ENCODE results near the gene CR2. TPM values are rescaled to one million over a fixed set of nuclear protein-coding genes. Genes with fewer than 3 reads are reported as not detected.

CR2 gene
- total RNA-seq, 1 experiment from 2014 or later = 1.8 TPM

- no peak overlapping the region for H4K5ac ChIP-seq (ENCODE audit: insufficient read length, low read depth, low read length)
- peaks cover 9 to 10% of the 10 kb centered on the region in 2 experiments for H3K4me1 Mint-ChIP-seq
- no peak overlapping the region for H3K27ac Mint-ChIP-seq
- H3T11ph ChIP-seq (ENCODE audit: low read length) = no peak overlapping the region
- no peak overlapping the region for H4K8ac ChIP-seq (replicated peaks; ENCODE audit: insufficient read length, low read depth, low read length)
- H2AK5ac ChIP-seq (ENCODE audit: insufficient read length, low read length) = no peak overlapping the region
- H3K4ac ChIP-seq (ENCODE audit: low read depth, low read length) = no peak overlapping the region
- DNase-seq = no peak
- H3K9me3 Mint-ChIP-seq = no peaks in the 10 kb centered on the region
- H3K79me1 ChIP-seq (ENCODE audit: insufficient read depth, low read depth, low read length, poor library complexity, severe bottlenecking) = no peaks in the 10 kb centered on the region
- no peak overlapping the region for H4K91ac ChIP-seq (ENCODE audit: insufficient read length, low read depth, low read length)
- H3K27me3 Mint-ChIP-seq (ENCODE audit: low read depth) = peaks cover 33% of the 10 kb centered on the region
- H3K4me1 ChIP-seq (ENCODE audit: insufficient read depth, low read length) = peaks cover 2% of the 10 kb centered on the region; the same call in 1 of the 2 replicates
- H2BK5ac ChIP-seq (ENCODE audit: insufficient read length, low read length) = no peak overlapping the region
- no peak overlapping the region for H3K27ac ChIP-seq (ENCODE audit: insufficient read length, low read depth, low read length)
- no peak for TF ChIP-seq CTCF (conservative IDR thresholded peaks at IDR 0.05)
- H3K9ac ChIP-seq (ENCODE audit: extremely low read depth, insufficient read length, low read length) = no peak overlapping the region
- H3K18ac ChIP-seq (ENCODE audit: insufficient read length, low read depth, low read length) = no peak overlapping the region
- no peak overlapping the region for H2BK12ac ChIP-seq (ENCODE audit: insufficient read length, low read depth, low read length)
- no CpG with 5 or more reads among the region's 3 CpGs for WGBS (ENCODE audit: extremely low coverage, insufficient read length, low lambda C conversion rate)
- H2BK120ac ChIP-seq (ENCODE audit: low read depth, low read length, poor library complexity, severe bottlenecking) = no peak overlapping the region
- no peaks in the 10 kb centered on the region; a peak in 1 of 7 replicates for H3K36me3 Mint-ChIP-seq (ENCODE audit: insufficient read depth in 1 of 3, low read depth in 3 of 3)
- H3K56ac ChIP-seq (ENCODE audit: insufficient read length, low read depth, low read length) = no peak overlapping the region
- H3K23me2 ChIP-seq (ENCODE audit: insufficient read length, low read depth, low read length, poor library complexity, severe bottlenecking) = peaks cover 9% of the 10 kb centered on the region
- H2AFZ ChIP-seq (ENCODE audit: low read length) = no peak overlapping the region
- H3K27me3 ChIP-seq (ENCODE audit: insufficient read depth, low read length) = peaks cover 7% of the 10 kb centered on the region; the same call in 1 of the 2 replicates
- H3K4me3 Mint-ChIP-seq = no peak overlapping the region
- no peaks in the 10 kb centered on the region for H3K79me2 ChIP-seq (ENCODE audit: insufficient read depth, low read length)
- H2BK15ac ChIP-seq (ENCODE audit: low read depth, low read length) = no peak overlapping the region
- H3K23ac ChIP-seq (ENCODE audit: insufficient read length, low read depth, low read length) = no peak overlapping the region
- no peak overlapping the region for H3K14ac ChIP-seq (ENCODE audit: insufficient read depth, low read length)
- H3K4me2 ChIP-seq (ENCODE audit: insufficient read depth, insufficient read length, low read length) = no peak overlapping the region
- H2BK20ac ChIP-seq (ENCODE audit: low read depth, low read length, poor library complexity, severe bottlenecking) = no peak overlapping the region
- no peaks in the 10 kb centered on the region for H4K20me1 ChIP-seq (ENCODE audit: control insufficient read depth, insufficient read depth, insufficient read length)
- no peaks in the 10 kb centered on the region for H3K9me3 ChIP-seq (ENCODE audit: control insufficient read depth, low read depth, low read length)
Measured at GRCh38 chr1:207493212-207493611, 39.1 kb downstream of the CR2 start.

Measured in H9 (cell line).